ENCODE measurements around the gene GTPBP10. TPM values are rescaled to one million over a fixed set of nuclear protein-coding genes. Genes with fewer than 3 reads are reported as not detected.
A peak's percentile ranks its signal among the peaks of the same experiment; 100 is the strongest.

The GTPBP10 gene
- total RNA-seq, 1 donor from 2014 or later = 20.8 TPM

DNA sequence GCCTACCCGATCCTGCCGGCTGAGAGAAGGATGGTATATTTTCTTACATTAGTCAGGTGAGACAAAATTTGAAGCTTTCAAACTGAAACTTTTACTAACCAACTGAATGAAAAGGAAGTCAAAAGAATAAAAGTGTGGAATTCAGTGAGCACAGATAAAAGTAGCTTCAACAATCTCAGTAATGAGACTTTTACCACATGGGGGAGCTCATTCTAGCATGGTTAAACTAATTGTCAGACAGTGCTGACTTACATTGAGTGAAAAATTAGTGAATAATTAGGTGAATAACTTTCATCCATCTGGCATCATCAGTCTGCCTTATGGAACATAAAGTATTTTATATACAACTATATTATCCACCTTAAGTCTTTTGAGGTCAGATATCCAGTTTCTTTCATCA lies 33.8 kb upstream of the GTPBP10 start:
- H3K4me3 Mint-ChIP-seq = no peak overlapping the region
- no peak for DNase-seq (ENCODE audit: low spot score in 2 of 2, unreplicated experiment in 2 of 2)
- no peak overlapping the region for H3K27ac Mint-ChIP-seq
- no peaks in the 10 kb centered on the region for H3K4me1 Mint-ChIP-seq
- TF ChIP-seq, protein P1, sequence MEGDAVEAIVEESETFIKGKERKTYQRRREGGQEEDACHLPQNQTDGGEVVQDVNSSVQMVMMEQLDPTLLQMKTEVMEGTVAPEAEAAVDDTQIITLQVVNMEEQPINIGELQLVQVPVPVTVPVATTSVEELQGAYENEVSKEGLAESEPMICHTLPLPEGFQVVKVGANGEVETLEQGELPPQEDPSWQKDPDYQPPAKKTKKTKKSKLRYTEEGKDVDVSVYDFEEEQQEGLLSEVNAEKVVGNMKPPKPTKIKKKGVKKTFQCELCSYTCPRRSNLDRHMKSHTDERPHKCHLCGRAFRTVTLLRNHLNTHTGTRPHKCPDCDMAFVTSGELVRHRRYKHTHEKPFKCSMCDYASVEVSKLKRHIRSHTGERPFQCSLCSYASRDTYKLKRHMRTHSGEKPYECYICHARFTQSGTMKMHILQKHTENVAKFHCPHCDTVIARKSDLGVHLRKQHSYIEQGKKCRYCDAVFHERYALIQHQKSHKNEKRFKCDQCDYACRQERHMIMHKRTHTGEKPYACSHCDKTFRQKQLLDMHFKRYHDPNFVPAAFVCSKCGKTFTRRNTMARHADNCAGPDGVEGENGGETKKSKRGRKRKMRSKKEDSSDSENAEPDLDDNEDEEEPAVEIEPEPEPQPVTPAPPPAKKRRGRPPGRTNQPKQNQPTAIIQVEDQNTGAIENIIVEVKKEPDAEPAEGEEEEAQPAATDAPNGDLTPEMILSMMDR (IDR thresholded peaks at IDR 0.05; ENCODE audit: unreplicated experiment) = no peak
- H3K36me3 Mint-ChIP-seq = no peaks in the 10 kb centered on the region
- peaks cover 23% of the 10 kb centered on the region for H3K27me3 Mint-ChIP-seq (ENCODE audit: low read depth)
- no peaks in the 10 kb centered on the region for H3K9me3 Mint-ChIP-seq

DNA sequence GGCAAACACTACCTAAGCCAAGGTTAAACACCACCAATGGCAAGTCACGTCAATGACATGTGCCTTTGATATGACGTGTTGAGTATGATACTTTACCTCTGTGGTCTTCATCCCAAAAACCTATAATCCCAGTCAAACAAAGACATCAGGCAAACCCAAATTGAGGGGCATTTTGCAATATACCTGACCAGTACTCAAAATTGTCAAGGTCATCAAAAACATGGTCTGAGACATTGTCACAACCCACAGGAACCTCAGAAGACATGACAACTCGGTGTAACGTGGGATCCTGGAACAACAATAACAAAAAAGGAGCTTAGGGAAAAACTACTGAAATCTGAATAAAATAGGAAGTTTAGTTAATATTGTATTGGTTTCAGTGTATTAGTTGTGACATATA lies 32.6 kb upstream of the GTPBP10 start:
- Mint-ChIP-seq H3K4me3 (no peak overlapping the region), H3K4me1 (no peaks in the 10 kb centered on the region), H3K36me3 (no peaks in the 10 kb centered on the region), H3K27ac (no peak overlapping the region), H3K9me3 (no peaks in the 10 kb centered on the region), H3K27me3 (ENCODE audit: low read depth) (peaks cover 31% of the 10 kb centered on the region)
- TF ChIP-seq, protein P1 (IDR thresholded peaks at IDR 0.05; ENCODE audit: unreplicated experiment) = no peak
- no peak for DNase-seq (ENCODE audit: low spot score in 2 of 2, unreplicated experiment in 2 of 2)

- Mint-ChIP-seq H3K27ac (no peak overlapping the region), H3K4me3 (no peak overlapping the region), H3K4me1 (peaks cover 5% of the 10 kb centered on the region), H3K27me3 (ENCODE audit: low read depth) (peaks cover 84% of the 10 kb centered on the region), H3K9me3 (no peaks in the 10 kb centered on the region), H3K36me3 (no peaks in the 10 kb centered on the region)
- TF ChIP-seq, protein P1 (IDR thresholded peaks at IDR 0.05; ENCODE audit: unreplicated experiment) = no peak
- DNase-seq (ENCODE audit: low spot score in 2 of 2, unreplicated experiment in 2 of 2) = no peak
These were observed 26.5 kb upstream of the GTPBP10 start for GRCh38 chr7:90320014-90320413.

DNA sequence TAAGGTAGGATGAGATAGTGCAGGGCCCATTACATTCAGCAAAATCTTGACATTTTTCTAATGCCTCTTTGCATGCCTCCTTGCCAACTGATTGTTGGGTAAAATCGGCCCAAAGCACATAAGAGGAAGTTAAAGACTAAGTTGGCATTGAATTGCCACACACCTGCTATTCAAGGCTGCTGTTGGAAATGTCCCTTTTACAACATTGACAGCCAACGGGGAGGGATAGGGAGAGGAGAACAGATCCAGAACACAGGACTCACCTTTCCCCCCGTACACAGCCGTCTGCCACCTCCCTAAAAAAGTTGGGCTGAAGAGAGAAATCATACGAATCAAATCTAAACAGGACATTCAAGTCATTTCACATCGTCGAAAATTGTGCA lies 26.1 kb upstream of the GTPBP10 start:
- TF ChIP-seq, protein P1 (IDR thresholded peaks at IDR 0.05; ENCODE audit: unreplicated experiment) = no peak
- H3K36me3 Mint-ChIP-seq = no peaks in the 10 kb centered on the region
- no peaks in the 10 kb centered on the region for H3K9me3 Mint-ChIP-seq
- peak overlapping the region; percentile 51 for H3K4me3 Mint-ChIP-seq
- DNase-seq (ENCODE audit: low spot score in 2 of 2, unreplicated experiment in 2 of 2) = no peak
- H3K27me3 Mint-ChIP-seq (ENCODE audit: low read depth) = peaks cover 85% of the 10 kb centered on the region
- peaks cover 5% of the 10 kb centered on the region for H3K4me1 Mint-ChIP-seq
- no peak overlapping the region for H3K27ac Mint-ChIP-seq

DNA sequence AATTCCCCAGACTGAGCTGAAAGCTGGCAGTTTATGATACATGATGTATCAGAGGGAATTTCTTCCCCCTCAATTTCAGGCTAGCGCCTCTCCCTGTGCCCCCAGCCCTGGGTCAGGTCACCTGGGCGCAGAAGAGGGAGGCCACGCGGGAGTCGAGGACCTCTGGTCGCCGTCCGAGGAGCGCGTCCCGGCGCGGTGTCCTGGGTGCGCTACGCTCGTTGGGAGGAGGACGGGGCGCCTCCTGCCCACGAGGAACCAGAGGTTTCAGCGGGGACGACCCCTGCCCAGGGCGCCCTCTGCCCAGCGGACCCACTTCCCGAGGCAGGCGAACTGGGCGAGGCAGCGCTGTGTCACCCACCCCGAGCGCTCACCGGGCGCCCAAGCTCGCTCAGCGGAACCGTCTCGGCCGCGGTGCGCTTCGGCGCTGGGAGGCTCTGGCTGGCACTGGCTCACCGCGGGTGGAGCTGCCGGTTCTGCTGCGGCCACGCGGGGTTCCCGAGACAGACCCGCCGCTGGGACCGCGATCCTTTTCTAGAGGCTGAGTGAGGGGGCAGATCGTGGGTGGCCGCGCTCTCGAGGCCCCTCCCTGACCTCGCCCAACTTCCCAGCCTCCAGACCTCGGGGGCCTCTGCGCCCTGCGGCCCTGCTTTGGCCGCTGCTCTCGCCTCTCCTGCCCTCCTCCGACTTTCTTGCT lies 25.6 kb upstream of the GTPBP10 start, which contains the start of gene FAM237B:
FAM237B (minus strand) TSS at position 504 of the 694 bp plus-strand sequence. CDS start 1,556 bp downstream, outside the sequence.
- H3K36me3 Mint-ChIP-seq = no peaks in the 10 kb centered on the region
- DNase-seq (ENCODE audit: low spot score in 2 of 2, unreplicated experiment in 2 of 2) = peak in 1 of 2 experiments; percentile 29
- no peak within 1 kb of the TSS for H3K27ac Mint-ChIP-seq
- H3K4me3 Mint-ChIP-seq = peak within 1 kb of the TSS; percentile 51
- H3K27me3 Mint-ChIP-seq (ENCODE audit: low read depth) = peaks cover 87% of the 10 kb centered on the region
- no peaks in the 10 kb centered on the region for H3K9me3 Mint-ChIP-seq
- peaks cover 5% of the 10 kb centered on the region for H3K4me1 Mint-ChIP-seq
- TF ChIP-seq, protein P1 (IDR thresholded peaks at IDR 0.05; ENCODE audit: unreplicated experiment) = no peak

Measured in mesothelial cell of epicardium (in vitro differentiated cells).